ENCODE measurements around the gene FAM3D.

FAM3D gene

DNA sequence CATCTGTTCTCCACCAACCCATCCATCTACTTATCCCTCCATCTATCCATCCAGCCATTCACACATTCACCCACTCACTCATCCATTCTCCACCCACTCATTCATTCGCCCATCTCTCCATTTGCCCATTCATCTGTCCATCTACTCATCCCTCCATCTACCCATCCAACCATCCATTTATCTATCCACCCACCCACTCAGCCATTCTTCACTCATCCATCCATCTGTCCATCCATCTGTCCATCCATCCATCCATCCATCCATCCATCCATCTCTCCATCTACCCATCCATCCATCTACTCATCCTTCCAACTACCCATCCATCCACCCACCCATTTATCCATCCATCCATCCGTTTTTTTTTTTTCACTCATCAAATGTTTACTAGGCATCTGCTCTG is 13.9 kb downstream of the FAM3D start:
- no peak for DNase-seq

DNA sequence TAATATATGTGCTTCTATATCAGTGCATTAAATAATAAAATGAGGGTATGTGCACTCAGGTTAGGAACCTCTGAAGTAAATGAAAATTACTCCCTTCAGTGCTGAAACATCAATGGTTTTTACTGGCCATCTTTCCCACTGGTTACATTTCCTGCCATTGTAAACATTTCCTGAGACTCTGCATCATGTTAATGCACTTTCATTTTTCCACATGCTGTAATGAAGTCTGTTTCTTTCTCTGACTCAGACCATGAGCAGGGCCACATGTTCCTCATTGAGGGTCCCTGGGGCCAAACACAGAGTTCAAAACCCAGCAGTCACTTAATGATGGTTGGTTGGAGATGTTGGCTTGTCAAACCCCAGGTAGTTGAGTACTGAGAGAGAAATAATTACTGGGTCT is 15.3 kb downstream of the FAM3D start:
- no peak for DNase-seq

DNA sequence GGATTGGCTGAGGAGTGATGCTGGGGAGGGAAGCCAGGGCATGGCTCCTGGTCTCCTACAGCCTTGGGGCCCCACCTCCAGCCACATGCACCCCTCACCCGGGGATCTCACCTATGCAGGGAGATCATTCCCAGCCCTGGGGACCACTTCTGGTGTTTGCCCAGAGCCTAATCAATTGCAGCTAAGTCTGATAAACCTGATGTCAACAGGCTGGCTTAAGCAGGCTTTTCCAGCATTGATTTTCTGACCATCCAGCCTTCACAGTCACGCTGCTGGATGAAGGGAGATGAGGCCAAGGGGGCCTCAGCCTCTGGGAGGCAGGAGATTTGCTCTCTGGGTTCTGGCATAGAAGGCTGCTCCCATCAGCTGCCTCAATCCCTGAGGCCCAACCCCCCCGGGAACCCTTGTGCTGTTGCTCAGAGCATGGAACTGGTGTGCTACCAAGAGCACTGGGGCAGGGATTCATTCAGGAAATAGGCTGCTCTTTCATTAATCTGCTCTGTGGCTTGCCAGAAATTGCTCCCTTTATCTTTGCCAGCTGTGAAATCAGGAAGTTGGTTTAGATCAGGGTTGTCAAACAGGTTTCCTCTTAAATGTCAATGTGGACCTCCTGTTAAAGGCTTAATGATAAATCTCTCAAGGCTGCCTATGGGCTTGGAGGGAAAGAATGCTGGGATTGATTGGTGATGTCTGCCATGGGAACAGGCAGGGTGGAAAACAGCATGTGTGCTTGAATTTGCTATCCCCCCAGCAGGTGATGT is 19.0 kb downstream of the FAM3D start:
- DNase-seq: no peak

DNA sequence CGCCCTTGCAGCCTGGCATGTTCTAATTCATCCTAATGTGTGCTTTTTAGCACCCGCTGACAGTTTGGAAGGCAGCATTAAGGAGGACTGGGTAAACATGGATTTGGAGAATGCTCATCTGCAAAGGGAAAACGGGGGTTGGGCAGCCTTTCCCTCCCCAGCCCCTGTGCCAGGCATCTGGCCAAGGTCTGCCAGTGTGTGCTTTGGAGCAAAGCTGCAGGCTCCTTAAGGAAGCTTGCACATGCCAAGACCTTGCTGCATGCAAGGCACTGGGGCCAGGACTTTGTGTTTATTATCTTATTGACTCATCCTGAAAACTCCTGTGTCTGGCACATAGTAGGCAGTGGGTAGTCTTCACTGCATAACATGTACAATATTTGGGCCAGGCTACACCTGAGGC is 20.1 kb downstream of the FAM3D start:
- DNase-seq: no peak

DNA sequence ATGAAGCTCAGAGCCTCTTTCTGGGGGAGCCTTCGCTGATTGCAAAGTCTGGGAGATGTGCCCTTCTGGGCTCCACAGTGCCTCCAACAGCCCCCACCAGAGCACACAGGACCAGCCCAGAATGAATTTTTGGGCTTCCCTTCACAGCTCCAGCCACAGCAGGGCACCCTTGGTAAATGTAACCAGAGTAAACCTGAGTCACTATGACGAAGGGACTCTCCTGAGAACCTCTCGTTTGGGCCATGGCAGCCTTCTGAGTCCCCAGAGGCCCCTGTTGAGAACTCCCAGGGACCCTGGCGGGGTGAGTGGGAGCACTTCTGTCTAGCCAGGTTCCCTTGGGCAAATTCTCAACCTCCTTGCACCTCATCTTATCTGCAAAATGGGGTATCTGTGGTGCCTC is 20.8 kb downstream of the FAM3D start:
- no peak for DNase-seq

DNA sequence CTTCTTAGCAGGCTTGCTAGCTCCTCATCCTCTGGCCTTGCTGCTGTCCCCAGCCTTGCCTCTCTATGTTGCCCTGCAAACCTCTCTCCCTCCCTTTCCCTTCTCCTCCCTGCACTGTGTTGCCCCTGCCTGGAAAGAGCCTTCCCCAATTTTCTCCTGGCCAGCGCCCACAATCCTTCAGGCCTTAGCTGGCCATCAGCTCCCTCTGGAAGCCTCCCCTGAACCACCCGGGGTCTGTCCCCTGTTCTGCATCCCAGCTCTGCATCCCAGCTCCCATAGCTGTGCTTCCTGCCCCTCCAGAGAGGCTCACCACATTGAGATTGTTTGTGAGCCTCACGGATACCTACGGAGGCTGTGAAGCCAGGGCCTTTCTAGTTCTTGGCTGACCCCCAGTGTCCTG is 23.7 kb downstream of the FAM3D start:
- DNase-seq: no peak

DNA sequence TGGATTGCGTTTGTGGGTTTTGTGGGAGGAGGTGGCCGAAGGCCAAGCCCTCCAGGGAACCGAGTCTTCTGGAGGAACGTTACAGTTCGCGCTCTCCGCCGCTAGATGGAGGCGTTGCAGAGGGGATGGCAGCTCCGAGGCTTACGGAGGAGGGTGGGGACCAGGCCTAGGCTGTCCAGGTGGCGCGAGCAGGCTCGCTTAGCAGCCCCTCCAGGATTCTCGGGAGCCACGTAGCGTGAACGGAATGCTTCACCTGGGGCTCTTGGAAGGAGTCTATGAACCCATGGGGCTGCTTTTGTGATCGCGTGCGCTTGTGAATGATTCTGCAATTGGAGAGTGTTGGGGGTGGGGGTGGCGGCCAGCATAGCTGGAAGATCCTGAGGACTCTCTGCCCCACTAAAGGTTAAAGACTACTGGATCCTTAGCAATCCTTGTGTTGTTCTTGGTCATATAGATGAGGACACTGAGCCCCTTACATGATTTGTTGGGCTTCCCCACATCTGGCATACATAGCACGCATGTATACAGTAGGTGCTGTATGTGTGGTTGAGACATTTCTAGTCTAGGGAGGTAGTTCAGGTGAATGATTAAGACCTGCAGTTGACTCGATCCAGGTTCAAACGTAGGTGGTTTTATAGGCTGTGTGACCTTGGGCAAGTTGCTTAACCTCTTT is 25.7 kb downstream of the FAM3D start:
- DNase-seq: peak; percentile 55 to 60

DNA sequence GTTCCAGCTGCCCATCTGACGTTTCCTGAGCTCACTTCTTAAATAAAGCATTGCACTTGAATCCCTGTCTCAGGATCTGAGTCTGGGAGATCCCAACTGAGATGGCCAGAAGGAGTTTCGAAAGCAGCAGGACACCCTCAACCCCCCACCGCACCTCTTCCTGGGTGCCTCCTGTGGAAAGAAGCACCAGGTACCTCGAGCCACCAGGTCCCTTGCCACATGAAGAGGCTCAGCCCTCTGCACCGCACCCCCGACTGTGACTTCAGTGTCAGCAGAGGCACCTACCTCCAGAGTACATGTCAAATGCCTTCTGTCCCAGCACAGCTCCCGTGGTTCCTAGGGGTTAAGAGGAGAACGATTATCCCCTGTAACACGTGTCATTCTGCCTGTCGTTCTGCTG is 26.7 kb downstream of the FAM3D start:
- no peak for DNase-seq

DNA sequence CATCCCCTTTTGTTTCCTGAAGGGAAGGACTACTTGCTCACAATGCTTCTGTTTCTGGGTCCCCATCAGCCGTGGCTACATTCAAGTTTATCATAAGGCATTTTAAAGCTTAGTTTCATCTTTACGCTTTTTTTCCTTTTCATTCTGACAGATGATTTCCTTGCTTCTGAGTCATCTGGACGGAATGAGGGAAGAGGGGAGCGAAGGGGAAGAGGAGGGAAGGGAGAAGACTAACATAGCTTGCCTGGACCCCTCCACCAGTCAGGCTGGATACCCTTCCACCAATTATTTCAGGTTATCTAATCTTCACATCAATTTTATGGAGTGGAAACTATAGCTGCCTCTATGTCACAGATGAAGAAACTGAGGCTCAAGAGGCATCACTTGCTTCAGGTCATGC is 27.6 kb downstream of the FAM3D start:
- DNase-seq: no peak

DNA sequence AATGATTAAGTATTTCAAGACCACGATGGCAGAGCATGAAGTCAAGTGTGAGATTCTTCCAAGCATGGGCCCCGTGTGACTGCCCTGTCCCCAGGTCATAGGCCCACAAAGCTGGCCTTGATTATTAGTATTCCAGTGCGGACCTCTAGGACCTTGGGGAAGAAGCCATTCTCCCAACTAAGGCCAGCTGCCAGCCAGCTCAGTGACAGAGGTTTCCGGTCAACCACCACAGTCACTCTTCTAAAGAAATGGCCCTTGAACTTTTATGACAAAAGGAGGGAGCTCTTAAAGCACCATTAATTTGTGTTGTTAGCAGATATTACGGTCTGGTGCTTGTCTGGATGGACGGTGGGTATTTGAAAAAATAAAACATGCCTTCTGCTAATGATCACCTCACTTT is 28.0 kb downstream of the FAM3D start:
- no peak for DNase-seq

DNA sequence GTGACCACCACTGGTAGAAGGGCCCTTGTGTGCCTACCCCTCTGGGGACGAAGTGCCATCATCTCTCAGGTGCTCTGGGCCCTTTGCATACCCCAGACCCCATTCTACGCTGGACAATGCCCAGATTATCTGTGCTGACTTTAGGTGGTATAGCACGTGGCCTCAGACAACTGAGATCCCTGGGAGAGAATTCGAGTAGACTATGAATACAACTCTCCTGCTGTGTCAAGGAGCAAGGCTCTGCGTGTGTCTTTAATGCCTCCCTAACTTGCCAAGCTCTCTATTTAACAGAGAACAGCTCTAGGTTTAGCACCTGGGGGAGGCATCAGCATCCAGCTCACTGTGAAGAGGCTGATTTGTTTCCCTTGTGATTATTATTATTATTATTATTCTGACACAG is 29.1 kb downstream of the FAM3D start:
- no peak for DNase-seq

DNA sequence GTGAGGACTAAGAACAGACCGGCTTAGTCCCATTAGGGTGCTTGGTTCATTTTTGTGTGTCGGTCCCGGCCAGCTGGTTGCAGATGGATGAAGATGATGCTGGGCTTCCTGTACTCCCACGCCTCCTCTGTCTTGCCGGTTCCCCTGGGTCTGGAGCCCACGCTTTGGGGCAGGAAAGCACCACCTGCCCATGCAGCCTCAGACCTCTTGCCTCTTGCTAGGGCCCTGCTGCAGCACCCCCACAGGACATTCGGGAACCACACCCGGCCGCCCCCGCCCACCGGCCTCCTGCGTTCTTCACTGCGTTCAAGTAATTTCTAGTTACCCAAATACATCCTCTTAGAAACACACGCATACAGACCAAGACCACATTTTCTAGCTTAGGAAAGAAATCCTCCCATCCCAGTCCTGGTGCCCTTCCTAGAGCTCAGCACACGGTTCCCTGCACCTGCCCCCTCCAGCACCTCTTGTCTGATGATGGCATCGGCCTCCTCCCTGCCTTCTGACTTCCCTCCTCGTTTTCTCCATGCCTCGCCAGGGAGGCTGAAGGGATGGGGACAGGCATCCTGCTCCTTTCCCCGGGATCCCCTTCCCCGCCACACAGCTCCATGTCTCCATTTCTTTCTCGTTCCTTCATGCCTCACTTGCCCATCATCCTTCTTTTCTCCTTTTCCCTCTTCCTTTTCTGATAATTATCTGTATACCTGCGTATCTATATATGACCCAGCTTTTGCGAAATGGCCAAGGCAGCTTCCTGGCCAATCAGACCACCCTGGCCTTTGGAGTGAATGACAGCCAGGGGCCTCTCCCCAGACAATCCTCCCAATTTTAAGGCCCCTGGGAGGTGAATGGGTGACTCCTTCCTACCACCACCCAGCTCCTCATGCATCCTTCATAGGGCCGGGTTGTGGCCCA is 30.9 kb downstream of the FAM3D start:
- DNase-seq: no peak

DNA sequence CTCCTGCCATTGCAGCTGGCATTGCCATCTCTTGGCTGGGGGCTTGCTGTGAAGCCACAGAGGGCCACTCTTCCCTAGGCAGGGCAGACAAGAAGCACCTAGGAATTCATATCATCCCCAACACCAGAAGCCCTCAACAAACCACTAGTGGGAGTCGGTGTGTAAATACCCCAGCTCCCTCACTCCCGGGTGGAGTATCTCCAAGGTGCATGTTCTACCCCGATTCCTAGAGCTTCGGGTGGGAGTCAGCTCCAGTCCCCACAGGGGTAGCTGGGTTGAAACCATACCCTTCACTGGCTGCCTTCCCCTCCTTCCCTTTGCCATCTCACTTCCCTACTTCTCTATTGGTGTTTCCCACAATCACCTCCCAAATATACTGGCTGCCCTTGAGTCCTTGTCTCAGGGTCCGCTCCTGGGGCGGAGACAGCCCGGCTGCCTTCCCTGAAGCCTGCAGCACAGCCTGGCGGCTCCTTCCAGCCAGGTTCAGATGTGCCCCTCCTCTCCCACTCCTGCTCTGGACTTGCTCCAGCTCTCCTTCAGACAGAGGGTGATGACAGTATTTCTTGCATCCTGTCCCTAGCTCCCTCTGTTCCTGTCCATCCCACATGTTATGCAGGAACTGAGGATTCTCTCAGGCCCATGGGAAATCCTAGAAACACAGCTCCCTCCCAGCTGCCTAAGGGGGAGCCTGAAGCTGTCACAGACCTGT is 33.3 kb downstream of the FAM3D start:
- DNase-seq: no peak

DNA sequence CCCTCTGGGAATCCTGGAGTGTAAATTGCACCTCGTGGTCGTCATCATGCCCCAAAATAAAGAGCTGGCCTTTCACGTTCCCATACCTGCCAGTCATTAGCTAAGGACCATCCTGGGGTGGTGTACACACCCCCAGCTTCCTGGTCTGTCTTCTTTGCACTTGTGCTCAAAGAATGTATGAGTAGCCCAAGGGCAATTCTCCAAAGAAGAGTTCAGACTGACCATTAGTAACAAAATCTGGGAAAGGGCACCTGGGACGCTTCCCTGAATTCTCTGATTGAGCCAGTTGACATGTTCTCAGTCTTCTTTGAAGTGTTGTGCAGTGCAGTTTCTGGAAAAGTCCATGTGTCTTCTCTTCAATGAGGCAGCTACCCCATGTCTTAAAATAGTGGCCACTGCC is 34.8 kb downstream of the FAM3D start:
- no peak for DNase-seq

DNA sequence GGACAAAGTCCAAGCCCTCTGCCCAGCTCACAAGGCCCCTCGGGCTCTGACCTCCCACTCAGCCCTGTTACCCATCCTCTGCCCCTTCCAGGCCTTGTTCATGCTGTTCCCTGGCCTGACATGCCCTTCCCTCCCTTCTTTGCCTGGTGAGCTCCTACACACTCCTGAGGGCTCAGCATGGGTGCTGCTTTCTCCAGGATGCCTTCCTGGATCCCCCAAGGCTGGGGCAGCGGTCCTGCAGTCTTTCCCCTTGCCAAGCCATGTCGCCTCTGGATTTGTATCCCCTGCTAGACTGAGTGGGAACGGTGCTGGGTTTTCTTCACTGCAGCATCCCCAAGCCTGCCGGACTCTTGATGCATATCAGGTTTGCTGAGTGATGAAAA is 35.9 kb downstream of the FAM3D start:
- DNase-seq: no peak

DNA sequence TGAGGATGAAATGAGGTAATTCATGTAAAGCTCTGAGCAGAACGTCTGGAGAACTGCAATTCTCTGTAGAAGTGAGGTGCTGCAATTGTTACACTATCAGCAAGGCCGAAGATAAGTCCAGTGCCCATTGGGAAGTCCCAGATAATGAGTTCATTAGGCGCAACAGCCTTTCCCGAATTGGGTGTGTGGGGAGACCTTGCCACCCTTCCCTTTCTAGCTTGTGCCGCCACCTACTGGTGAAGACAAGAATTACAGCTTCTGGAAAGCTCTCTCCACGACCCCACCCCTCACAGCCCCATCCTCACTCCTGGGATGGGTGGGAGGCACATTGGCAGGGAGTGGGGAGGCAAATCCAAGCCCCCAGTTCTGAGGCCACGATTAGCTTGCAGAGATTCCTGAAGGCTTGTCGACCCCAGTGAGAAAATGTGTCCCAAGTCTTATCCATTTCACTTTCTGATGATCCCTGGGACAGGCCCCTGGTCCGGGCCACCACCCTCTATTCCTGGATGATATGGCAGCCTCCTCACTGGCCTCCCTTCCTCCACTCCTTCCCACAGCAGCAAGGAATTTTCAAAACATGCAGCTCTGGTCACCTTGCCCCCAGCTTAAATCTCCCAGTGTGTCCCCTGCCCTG is 36.4 kb downstream of the FAM3D start:
- DNase-seq: peak; percentile 61 to 66

DNA sequence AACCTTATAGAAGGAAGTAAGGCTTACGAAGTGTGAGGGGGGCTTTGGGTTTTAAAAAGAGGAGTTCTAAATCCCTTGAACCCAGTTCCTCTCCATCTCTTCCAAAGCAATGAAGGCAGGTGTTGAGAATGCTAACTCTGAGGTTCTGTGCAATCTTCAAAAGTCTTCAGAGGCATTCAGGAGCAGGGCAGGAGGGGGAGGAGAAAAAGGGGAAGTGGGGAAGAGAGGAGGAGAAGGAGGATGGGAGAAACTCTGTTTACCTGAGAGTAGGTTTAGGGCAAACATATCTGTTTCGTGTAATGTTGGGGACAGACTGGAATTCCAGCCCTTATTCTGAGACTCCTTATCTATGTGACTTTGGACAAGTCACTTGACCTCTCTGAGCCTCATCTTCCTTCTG is 36.9 kb downstream of the FAM3D start:
- DNase-seq: no peak

DNA sequence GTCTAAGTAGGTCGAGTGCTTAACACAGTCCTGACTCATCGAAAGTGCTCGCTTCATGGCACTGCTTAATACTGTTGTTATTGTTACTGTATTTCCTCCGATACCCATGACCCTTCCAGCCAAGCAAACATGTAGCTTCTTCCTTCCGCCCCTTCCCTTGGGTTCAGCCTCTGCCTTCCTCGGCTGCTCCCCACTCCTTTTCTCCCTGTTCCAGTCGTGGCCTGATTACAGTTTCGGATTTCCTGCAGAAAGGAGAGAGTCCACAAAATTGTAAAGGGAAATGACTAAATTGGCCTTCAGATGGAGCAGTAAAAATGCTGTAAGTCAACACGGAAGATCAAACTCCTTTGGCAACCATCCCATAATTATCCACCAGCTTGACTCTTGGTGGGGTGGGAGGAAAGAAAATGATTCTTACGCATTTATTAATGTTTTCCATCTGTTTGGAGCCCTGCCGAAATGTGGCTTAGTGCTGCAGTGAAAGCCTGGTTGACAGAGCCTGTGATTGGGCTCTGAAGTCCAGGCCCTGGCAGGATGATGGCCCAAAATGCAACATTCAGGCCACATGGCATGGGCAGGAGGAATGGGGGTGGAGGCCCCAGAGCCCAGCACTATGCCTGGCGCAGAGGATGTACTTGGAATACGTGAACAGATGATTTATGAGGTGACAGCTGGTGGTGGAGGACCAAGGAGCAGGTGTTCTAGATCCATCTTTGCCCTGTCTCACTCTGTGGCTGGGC is 37.6 kb downstream of the FAM3D start:
- no peak for DNase-seq

DNA sequence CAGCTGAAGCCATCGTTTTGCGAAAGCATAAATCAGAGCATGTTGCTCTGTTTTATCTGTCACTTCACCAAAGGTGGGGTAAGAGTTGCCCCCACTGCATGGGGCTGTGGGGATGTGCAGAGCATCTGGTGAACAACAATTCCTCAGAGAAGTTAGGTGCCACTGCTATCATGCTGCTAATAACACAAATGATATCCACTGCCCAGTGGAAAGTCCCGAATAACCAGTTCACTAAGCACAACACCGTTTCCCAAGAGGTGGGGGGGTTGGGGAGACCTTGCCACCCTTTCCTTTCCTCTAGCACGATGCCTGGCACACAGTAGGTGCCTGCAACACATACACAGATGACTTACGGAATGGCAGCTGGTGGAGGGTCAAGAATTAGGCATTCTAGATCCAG is 38.6 kb downstream of the FAM3D start:
- DNase-seq: no peak

DNA sequence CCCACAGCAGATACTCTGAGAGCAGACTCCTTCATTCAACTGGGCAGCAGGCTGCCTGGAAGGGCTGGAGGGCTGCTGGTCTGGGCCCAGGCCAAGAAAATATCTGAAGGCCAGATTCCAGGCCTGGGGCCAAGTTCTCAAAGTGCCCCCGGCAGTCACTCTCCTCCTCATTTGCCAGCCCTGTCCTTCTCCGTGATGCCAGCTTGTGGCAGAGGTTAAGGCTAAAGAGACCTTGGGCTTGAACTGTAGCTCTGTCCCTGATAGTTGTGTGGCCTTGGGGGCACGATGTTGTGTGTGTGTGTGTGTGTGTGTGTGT is 39.0 kb downstream of the FAM3D start:
- no peak for DNase-seq

DNA sequence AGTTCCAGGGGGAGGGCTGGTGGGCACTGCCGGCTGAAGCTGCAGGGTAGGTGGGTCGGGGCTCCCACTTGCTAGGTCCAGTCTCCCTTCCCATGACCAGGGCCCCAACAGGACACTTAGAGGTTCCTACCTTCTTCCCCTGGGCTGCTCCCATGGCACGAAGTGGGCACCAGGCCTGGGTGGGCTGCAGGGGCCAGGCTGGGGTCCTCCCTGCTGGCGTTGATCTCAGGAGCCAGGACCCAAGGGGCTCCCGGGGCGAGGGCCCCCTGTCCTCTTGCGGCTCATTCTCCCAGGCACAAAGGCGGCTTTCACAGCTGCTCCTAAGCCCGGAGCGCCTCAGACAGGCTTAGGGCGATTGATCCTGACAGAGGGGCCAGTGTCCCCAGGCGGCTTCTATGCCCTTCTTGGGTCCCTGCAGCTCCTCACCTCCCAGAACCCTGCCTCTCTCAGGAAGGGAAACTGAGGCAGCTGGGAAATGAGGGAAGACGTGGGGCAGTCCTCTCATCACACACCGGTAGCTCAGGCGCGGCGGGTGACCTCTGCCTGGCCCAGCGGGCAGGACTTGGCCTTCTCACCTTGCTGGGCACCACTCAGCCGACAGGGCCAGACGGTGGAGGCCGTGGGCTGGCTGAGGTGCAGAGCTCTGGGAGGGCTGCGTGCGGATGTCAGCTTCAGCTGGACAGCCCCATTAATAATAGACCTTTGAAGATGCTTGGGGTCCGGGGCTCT is 39.6 kb downstream of the FAM3D start:
- no peak for DNase-seq
